ENCODE measurements around the gene PREP.

The PREP gene

GRCh38 chr6:105310371-105310770, 92.5 kb downstream of the PREP start:
- DNase-seq (ENCODE audit: low read depth in 2 of 2): no peak

GRCh38 chr6:105308840-105309239, 94.0 kb downstream of the PREP start:
- DNase-seq (ENCODE audit: low read depth in 2 of 2): no peak

DNA sequence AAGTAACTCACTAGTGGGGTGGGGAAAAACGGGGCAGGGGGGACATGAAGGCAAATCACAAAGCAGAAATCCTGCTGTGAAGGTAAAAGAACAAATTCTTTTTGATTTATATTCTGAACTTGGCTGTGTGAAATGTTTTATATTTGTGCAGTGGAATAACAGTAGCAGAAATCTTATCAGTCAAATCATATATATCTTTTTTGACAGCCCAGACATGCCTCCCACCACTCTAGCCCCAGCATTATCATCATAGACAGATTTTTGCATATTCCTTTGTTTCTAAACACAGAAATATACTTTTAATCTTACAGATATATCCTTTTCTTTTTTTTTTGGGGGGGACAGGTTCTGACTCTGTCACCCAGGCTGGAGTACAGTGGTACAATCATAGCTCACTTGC, 97.4 kb downstream of the PREP start:
- DNase-seq (ENCODE audit: low read depth in 2 of 2): no peak

- DNase-seq (ENCODE audit: low read depth in 2 of 2): no peak
Measured at GRCh38 chr6:105304825-105305224, 98.1 kb downstream of the PREP start.

DNA sequence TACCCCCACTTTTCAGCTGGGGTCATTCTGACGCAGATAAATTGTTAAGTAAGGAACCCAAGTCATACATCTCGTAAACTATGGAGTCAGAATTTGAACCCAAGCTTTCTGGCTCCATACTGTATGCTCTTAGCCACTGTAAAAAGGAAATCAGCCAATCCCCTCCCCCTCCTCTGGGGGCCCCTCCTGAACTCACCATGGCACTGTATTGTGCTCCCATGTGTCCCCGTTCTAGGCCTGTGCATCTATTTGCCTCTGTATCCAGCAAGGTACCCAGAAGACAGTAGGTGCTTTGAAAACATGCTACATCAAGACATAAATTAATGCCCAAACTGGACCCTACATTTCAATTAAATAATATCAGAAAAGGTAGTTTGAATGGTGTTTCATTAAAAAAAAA, 98.5 kb downstream of the PREP start:
- DNase-seq (ENCODE audit: low read depth in 2 of 2): no peak

DNA sequence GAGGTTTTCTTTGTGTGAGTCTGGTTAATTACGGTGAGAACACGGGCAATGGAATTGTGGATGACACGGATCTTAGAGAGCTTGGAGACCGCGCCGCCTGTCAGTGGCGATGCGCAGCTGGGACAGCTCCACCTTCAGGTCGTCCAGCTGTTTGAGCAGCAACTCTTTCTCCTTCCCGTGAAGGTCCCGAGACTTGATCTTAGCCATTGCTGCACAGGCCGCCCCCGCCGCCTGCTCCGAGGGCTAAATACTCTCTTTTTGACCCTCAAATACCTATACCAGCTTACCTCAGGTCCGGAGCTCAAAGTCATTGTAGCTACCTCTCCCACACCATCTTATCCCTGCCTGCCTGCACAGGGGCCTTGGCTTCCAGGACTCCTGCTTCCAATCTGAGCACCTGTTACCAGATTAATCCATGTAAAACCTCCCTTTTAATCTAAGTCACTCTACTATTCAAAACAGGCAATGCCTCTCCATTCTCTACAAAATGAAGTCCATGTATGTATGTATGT, 100.2 kb downstream of the PREP start:
- no peak for DNase-seq (ENCODE audit: low read depth in 2 of 2)

- no peak for DNase-seq (ENCODE audit: low read depth in 2 of 2)
Measured at GRCh38 chr6:105301756-105302616, 100.9 kb downstream of the PREP start.

DNA sequence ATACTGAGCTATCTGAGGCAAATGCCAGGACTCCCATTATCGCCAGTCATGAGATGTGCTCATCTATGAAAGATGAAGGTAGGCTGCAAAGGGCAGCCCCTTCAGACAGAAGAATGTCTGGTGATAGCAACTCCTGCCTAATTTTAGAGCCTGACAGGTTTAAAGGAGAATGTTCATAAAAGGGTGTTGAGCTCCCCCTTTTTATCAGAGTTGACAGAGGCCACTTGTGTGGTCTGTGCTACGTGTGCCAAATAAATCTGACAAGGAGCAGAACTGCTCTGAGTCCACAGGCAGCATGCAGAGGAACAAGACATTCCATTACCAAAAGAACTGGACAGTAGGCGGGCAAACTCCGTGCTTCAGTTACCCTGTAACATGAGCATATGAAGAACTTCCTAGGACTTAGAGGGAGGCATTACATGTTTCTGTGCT, 101.8 kb downstream of the PREP start:
- no peak for DNase-seq (ENCODE audit: low read depth in 2 of 2)

DNA sequence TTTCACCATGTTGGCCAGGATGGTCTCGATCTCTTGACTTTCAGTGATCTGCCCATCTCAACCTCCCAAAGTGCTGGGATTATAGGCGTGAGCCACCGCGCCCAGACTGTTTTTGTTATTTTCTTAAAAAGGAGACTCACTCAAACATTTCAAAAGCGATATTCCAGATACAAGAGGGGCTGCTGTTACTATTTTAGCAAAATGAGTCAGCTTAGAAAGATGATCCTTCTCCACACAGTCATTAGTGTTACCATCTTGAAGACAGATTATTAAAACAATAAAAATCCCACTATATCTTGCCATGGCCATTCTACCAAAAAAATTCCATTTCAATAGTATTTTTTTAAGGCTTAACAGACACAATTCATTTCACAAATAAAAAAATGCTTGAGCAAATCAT, 102.8 kb downstream of the PREP start:
- no peak for DNase-seq (ENCODE audit: low read depth in 2 of 2)

GRCh38 chr6:105294129-105294528, 108.8 kb downstream of the PREP start:
- DNase-seq (ENCODE audit: low read depth in 2 of 2): no peak

DNA sequence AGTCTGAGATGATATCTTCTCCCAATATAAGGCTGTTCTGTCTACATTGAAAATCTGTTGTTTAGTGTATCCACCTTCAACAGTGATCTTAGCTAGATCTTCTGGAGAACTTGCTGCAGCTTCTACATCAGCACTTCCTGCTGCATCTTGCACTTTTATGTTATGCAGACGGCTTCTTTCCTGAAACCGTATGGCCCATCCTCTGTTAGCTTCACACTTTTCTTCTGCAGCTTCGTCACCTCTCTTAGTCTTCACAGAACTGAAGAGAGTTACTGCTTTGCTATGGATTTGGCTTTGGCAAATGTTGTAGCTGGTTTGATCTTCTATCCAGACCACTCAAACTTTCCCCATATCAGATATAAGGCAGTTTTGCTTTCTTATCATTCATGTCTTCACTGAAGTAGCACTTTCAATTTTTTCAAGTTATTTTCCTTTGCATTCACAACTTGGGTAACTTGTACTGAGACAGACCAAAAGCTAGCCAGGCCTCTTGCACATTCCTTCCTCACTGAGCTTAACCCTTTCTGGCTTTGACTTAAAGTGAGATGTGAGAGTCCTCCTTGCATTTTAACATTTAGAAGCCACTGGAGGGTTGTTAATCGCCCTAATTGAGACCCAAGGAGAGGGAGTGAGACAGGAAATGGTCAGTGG, 110.1 kb downstream of the PREP start:
- DNase-seq (ENCODE audit: low read depth in 2 of 2): no peak

DNA sequence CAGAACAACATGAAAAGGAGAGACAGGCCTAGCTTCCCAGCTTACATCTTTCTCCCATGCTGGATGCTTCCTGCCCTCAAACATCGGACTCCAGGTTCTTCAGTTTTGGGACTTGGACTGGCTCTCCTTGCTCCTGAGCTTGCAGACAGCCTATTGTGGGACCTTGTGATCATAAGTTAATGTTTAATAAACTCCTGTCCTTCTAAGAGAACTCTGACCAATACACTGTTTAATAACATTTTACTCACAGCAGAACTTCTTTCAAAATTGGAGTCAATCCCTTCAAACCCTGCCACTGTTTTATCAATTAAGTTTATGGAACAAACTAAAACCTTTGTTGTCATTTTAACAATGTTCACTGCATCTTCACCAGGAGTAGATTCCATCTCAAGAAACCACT, 111.4 kb downstream of the PREP start:
- no peak for DNase-seq (ENCODE audit: low read depth in 2 of 2)

GRCh38 chr6:105282631-105283585, 120.0 kb downstream of the PREP start:
- DNase-seq (ENCODE audit: low read depth in 2 of 2): no peak

GRCh38 chr6:105280033-105280432, 122.8 kb downstream of the PREP start:
- no peak for DNase-seq (ENCODE audit: low read depth in 2 of 2)

- DNase-seq (ENCODE audit: low read depth in 2 of 2): no peak
Measured at GRCh38 chr6:105279463-105279862, 123.4 kb downstream of the PREP start.

DNA sequence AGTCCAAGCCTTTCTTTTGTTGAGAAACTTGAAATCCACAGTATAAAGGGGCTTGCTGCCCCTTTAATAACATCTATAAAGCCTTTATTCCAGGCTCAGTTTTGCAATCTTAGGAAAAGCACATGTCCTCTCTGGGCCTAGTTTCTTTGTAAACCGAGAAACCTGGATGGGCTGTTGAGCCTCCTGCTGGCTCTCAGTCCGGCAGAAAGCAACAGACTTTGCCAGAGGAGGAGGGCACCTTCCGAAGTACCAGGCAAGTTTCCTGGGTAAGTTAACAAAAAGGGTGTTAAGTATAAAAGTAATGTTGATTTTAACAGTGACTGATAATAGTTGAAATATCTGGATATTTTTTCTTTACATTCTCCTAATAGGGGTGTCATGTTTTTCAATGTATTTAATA, 124.1 kb downstream of the PREP start:
- DNase-seq (ENCODE audit: low read depth in 2 of 2): no peak

GRCh38 chr6:105278035-105278434, 124.8 kb downstream of the PREP start:
- no peak for DNase-seq (ENCODE audit: low read depth in 2 of 2)

DNA sequence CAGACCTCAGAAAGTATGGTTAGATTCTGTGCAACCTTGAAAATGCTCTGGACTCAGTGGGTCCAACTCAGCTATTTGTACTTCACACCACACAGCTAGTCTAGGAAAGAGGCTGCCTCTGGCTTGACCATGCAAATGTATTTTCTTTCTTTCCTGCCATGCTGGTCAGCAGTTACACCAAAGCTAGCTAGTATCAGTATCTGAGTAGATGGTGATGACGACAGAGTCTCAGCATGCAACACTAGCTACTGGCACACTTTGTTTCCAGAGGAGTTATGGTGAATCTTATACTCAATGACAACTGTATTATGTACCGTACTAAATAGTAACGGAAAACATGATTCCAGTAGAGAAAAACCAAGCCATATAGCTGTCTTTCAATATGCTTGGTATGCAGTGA, 126.5 kb downstream of the PREP start:
- DNase-seq (ENCODE audit: low read depth in 2 of 2): no peak

GRCh38 chr6:105275542-105275941, 127.3 kb downstream of the PREP start:
- no peak for DNase-seq (ENCODE audit: low read depth in 2 of 2)

GRCh38 chr6:105274678-105275077, 128.2 kb downstream of the PREP start:
- DNase-seq (ENCODE audit: low read depth in 2 of 2): no peak

- no peak for DNase-seq (ENCODE audit: low read depth in 2 of 2)
Measured at GRCh38 chr6:105273589-105273988, 129.3 kb downstream of the PREP start.

DNA sequence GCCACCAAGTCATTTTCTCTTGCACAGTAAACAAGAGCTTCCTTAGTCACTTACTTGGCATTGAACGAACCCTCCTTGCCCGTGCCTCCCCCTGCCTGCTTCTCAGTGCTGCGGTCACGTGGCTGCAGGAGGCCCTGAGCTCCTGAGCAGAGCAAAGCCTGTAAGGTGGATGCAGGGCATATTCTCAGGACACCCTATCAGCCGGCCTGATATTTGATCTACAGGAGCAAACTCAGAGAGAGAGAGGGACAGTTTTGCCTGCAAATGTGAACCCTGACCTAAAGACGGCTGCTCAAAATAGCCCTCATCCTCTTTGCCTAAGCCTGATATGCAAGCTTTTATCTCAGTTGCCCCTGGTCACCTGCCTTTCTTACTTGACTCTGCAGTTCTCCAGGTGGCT, 130.1 kb downstream of the PREP start:
- DNase-seq (ENCODE audit: low read depth in 2 of 2): no peak

All from activated CD8-positive, alpha-beta memory T cell treated with anti-CD3 and anti-CD28 coated beads for 4 hours (primary cell).